Kidney epithelial cell (primary cell): ENCODE results near the gene CALY. TPM values are rescaled to one million over a fixed set of nuclear protein-coding genes. Genes with fewer than 3 reads are reported as not detected.

Experiments
- DNase-seq: peaks from one replicate; pipeline ENCODE4 v3.0.0-alpha.2; 2010; ENCODE audit warnings: low read depth
- H3K27me3 ChIP-seq: 2 replicates; pipeline ENCODE4 v1.6.0; 2011; ENCODE audit warnings: low read length; ENCODE audit not compliant: control insufficient read depth, insufficient read depth
- H3K36me3 ChIP-seq: 2 replicates; pipeline ENCODE4 v1.5.1; 2011; ENCODE audit warnings: low read length; ENCODE audit not compliant: control insufficient read depth, insufficient read depth
- H3K4me3 ChIP-seq: 2 replicates; pipeline ENCODE4 v1.5.1; 2011; ENCODE audit warnings: low read depth, mild to moderate bottlenecking, control low read depth, low read length
- total RNA-seq: library from RNA; depleted of rRNA; stranded (reverse); fragments of >200 nt; gene quantifications from 2 replicates; pipeline ENCODE4 v1.2.3, GENCODE V29; 2015
- TF ChIP-seq, protein P1 (sequence below): IDR thresholded peaks from 2 replicates; pipeline ENCODE4 v1.5.1; 2011; ENCODE audit warnings: mild to moderate bottlenecking, moderate library complexity, low read length, control low read depth, inconsistent platforms; ENCODE audit not compliant: insufficient read depth, poor library complexity, severe bottlenecking

Gene CALY, protein sequence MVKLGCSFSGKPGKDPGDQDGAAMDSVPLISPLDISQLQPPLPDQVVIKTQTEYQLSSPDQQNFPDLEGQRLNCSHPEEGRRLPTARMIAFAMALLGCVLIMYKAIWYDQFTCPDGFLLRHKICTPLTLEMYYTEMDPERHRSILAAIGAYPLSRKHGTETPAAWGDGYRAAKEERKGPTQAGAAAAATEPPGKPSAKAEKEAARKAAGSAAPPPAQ
- 0.96 TPM in 1 of 2 replicates, not detected in the other for total RNA-seq

DNA sequence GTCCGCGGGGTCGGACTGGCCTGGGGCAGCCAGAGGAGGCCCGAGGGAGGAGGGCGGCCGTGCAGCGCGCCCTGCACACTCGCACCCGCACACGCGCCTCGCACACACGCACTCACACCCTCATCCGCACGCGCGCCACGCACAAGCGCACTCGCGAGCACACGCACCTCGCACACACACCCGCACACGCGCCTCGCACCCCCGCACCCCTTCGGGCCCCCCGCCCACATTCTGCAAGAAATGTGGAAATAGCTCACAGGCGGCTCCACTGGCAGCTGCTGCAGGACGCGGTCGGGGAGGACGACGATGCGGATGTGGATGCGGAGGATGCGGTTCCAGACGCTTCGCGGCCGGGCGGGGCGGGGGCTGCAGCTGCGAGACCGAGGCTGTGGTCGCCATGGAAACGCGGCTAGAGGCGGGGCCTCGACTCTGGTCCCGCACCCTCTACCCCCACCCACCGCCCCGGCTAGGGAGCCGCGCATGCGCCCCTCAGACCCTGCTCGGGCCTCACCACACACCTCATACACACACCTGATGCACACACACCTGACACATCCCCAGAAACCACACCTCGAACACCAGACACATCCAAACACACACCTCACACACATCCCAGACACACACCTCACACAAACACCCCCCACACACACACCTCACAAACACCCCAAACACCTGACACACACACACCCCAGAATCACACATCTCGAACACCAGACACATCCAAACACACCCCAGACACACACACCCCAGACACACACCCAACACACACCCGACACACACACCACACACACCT, at the start of gene CALY:
Gene CALY (minus strand): TSS at position 320 of the 793 bp plus-strand sequence. CDS start 7,907 bp downstream, outside the sequence.
- DNase-seq, result no peak
- Histone ChIP-seq H3K27me3 (peaks cover 57% of the 10 kb centered on the region), H3K4me3 (no peak within 1 kb of the TSS), H3K36me3 (no peaks in the 10 kb centered on the region)
- TF ChIP-seq, protein P1, sequence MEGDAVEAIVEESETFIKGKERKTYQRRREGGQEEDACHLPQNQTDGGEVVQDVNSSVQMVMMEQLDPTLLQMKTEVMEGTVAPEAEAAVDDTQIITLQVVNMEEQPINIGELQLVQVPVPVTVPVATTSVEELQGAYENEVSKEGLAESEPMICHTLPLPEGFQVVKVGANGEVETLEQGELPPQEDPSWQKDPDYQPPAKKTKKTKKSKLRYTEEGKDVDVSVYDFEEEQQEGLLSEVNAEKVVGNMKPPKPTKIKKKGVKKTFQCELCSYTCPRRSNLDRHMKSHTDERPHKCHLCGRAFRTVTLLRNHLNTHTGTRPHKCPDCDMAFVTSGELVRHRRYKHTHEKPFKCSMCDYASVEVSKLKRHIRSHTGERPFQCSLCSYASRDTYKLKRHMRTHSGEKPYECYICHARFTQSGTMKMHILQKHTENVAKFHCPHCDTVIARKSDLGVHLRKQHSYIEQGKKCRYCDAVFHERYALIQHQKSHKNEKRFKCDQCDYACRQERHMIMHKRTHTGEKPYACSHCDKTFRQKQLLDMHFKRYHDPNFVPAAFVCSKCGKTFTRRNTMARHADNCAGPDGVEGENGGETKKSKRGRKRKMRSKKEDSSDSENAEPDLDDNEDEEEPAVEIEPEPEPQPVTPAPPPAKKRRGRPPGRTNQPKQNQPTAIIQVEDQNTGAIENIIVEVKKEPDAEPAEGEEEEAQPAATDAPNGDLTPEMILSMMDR, result no peak

DNA sequence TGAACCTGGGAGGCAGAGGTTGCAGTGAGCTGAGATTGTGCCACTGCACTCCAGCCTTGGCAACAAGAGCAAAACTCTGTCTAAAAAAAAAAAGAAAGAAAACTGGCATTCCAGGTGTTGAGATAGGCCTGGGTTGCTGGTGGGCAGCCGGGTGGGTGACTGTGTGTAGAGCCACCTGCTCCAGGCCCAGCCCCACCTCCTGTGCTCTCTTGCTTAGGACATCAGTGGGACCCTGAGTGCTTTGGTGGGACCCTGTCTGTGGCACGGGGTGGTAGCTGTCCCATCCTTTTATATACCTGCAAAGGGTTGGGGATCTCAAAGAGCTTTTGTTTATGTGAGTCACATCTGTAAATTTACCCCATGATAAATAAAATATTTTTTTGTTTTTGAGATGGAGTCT, 48.5 kb upstream of the CALY start:
- DNase-seq, result no peak
- no peak overlapping the region for H3K4me3 ChIP-seq
- H3K36me3 ChIP-seq, result no peaks in the 10 kb centered on the region
- TF ChIP-seq, protein P1, result no peak
- H3K27me3 ChIP-seq, result no peaks in the 10 kb centered on the region

DNA sequence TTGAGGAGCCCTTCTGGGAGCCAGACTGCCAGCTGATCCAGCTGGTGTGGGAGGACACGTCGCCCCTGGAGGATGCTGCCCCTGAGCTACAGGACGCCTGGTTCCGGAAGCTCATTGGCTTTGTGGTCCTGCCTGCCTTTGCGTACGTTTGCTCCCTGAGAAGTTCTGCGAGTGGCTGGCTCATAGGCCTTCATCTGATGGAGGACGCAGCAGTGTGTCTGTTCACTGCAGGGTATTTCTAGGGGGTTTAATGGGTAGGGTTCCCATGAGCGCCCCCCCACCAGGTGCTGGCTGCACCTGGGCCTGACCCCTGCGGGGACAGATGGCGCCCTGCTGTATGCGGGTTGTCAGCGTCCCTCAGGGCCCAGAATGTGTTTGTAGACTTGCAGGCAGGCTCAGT, 47.4 kb upstream of the CALY start:
- Histone ChIP-seq H3K27me3 (no peaks in the 10 kb centered on the region), H3K36me3 (no peaks in the 10 kb centered on the region), H3K4me3 (no peak overlapping the region)
- TF ChIP-seq, protein P1, result no peak
- DNase-seq, result no peak

DNA sequence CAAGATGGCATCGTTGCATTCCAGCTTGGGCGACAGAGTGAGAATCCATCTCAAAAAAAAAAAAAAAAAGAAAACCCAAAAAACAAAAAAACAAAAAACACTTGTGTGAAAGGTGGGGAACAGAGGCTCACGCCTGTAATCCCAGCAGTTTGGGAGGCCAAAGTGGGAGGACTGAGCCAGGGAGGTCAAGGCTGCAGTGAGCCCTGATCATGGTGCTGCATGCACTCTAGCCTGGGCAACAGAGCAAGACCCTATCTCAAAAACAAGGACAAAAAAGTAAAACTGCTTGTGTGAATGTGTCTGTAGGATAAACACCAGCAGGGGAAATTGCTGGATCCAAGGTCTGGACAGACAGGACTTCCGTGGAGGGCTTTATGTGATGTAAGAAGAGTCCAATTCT, 46.9 kb upstream of the CALY start:
- no peaks in the 10 kb centered on the region for H3K36me3 ChIP-seq
- DNase-seq, result no peak
- TF ChIP-seq, protein P1, result no peak
- H3K4me3 ChIP-seq, result no peak overlapping the region
- H3K27me3 ChIP-seq, result no peaks in the 10 kb centered on the region

DNA sequence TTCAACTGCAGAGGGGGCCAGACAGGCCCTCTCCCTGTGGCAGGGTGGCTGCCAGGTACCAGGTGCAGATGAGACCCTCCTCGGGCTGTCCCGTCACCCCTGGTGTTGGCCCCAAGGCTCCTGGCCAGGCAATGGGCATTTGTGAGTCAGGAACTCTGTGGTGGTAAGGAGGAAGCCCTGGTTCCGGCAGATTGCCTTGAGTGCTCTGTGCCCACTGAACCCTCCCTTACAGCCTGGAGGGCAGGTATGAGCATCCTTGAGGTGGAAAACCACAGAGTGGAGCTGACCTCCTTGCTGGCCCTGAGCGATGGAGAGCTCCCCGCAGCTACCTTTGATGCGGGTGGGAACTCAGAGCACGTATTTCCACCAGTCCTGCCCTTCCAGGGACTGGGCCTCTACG, 44.3 kb upstream of the CALY start:
- no peak for DNase-seq
- H3K36me3 ChIP-seq, result no peaks in the 10 kb centered on the region
- no peak overlapping the region for H3K4me3 ChIP-seq
- H3K27me3 ChIP-seq, result no peaks in the 10 kb centered on the region
- TF ChIP-seq, protein P1, result no peak
